Measurements from ENCODE around the gene TBL2.
A peak's percentile ranks its signal among the peaks of the same experiment; 100 is the strongest.
"Not testable (repeated sequence)": the region's sequence is repeated elsewhere in the genome, so short reads cannot be mapped to it uniquely, and the experiment has no call there.

TBL2 gene

GRCh38 chr7:73610105-73610504 is 31.7 kb upstream of the TBL2 start:
- Histone ChIP-seq H3K4me3 (ENCODE audit: low read depth, low read length) (no peak overlapping the region), H3K4me1 (ENCODE audit: control insufficient read depth, insufficient read depth, low read length) (peaks cover 7% of the 10 kb centered on the region), H3K27ac (ENCODE audit: extremely low read depth, low read depth, low read length) (no peak overlapping the region), H3K36me3 (ENCODE audit: control insufficient read depth in 2 of 2, insufficient read depth in 1 of 2, low read length in 2 of 2) (peaks cover 0 to 8% of the 10 kb centered on the region in 2 experiments; a peak in 1 of 3 replicates), H3K9me3 (ENCODE audit: control insufficient read depth, insufficient read depth, low read depth, low read length) (no peaks in the 10 kb centered on the region)
- CTCF ChIA-PET: interaction anchor here (0.6 to 4.8 kb wide), 8 partner anchors 18 to 232 kb away, joined by 3 to 59 read pairs (median 4); partner anchors contain the start of gene METTL27
- TF ChIP-seq ZNF16 (tag by site-specific recombination; IDR thresholded peaks at IDR 0.05; ENCODE audit: low read depth): peak; percentile 87
- no peak for TF ChIP-seq ZNF23 (tag by site-specific recombination; IDR thresholded peaks at IDR 0.05; ENCODE audit: borderline replicate concordance)
- POLR2A ChIA-PET: interaction anchor here (0.6 kb wide), 1 partner anchor 105 kb away, joined by 3 read pairs; no protein-coding TSS in a partner anchor

- not testable (repeated sequence) for H3K27ac ChIP-seq (ENCODE audit: extremely low read depth, low read depth, low read length); H3K4me3 ChIP-seq (ENCODE audit: low read depth, low read length); H3K9me3 ChIP-seq (ENCODE audit: control insufficient read depth, insufficient read depth, low read depth, low read length); H3K4me1 ChIP-seq (ENCODE audit: control insufficient read depth, insufficient read depth, low read length); H3K36me3 ChIP-seq (ENCODE audit: control insufficient read depth in 2 of 2, insufficient read depth in 1 of 2, low read length in 2 of 2)
- POLR2A ChIA-PET: interaction anchor here (1.3 to 1.7 kb wide), 3 partner anchors 85 to 127 kb away, joined by 4 to 8 read pairs (median 7); partner anchors contain the start of gene BAZ1B
- CTCF ChIA-PET: interaction anchor here (0.6 to 6.5 kb wide), 37 partner anchors 9 to 419 kb away, joined by 3 to 82 read pairs (median 5); partner anchors contain the start of genes METTL27, MLXIPL and VPS37D
Observed at GRCh38 chr7:73607692-73607983, 29.3 kb upstream of the TBL2 start.

- Histone ChIP-seq H3K9me3 (ENCODE audit: control insufficient read depth, insufficient read depth, low read depth, low read length) (no peaks in the 10 kb centered on the region), H3K4me3 (ENCODE audit: low read depth, low read length) (no peak overlapping the region), H3K27ac (ENCODE audit: extremely low read depth, low read depth, low read length) (no peak overlapping the region), H3K36me3 (ENCODE audit: control insufficient read depth in 2 of 2, insufficient read depth in 1 of 2, low read length in 2 of 2) (no peaks in the 10 kb centered on the region), H3K4me1 (ENCODE audit: control insufficient read depth, insufficient read depth, low read length) (no peaks in the 10 kb centered on the region)
- ChIA-PET CTCF (interaction anchor here (0.6 to 6.5 kb wide), 52 partner anchors 8 to 855 kb away, joined by 3 to 82 read pairs (median 4); partner anchors contain the start of genes ABHD11, METTL27, MLXIPL and VPS37D), POLR2A (interaction anchor here (0.6 to 1.7 kb wide), 9 partner anchors 39 to 328 kb away, joined by 3 to 8 read pairs (median 4); partner anchors contain the start of gene BAZ1B)
- TF ChIP-seq KLF7 (tag by site-specific recombination; IDR thresholded peaks at IDR 0.05; ENCODE audit: borderline replicate concordance) (no peak), ZNF335 (tag by site-specific recombination; conservative IDR thresholded peaks at IDR 0.05) (no peak), ZBTB10 (tag by site-specific recombination; IDR thresholded peaks at IDR 0.05) (0 out of 2 replicates have a peak, but pooled peaks have one; percentile 29), PATZ1 (tag by site-specific recombination; IDR thresholded peaks at IDR 0.05) (peak; percentile 33; the same call in 1 of the 2 replicates), ZNF654 (tag by site-specific recombination; IDR thresholded peaks at IDR 0.05; ENCODE audit: low read depth) (peak; percentile 69), CTCF (tag by site-specific recombination; IDR thresholded peaks at IDR 0.05) (peak; percentile 52; the same call in 1 of the 2 replicates), ZBTB26 (tag by site-specific recombination; optimal IDR thresholded peaks at IDR 0.05) (peak; percentile 9), ZBTB48 (tag by site-specific recombination; IDR thresholded peaks at IDR 0.05) (peak; percentile 82; the same call in 1 of the 2 replicates)
Observed at GRCh38 chr7:73606801-73607691, 28.7 kb upstream of the TBL2 start.
